ENCODE results near the gene CBLL1. TPM values are rescaled to one million over a fixed set of nuclear protein-coding genes. Genes with fewer than 3 reads are reported as not detected.
A peak's percentile ranks its signal among the peaks of the same experiment; 100 is the strongest.

The CBLL1 gene
- total RNA-seq, 1 donor from 2014 or later: 18.9 TPM

DNA sequence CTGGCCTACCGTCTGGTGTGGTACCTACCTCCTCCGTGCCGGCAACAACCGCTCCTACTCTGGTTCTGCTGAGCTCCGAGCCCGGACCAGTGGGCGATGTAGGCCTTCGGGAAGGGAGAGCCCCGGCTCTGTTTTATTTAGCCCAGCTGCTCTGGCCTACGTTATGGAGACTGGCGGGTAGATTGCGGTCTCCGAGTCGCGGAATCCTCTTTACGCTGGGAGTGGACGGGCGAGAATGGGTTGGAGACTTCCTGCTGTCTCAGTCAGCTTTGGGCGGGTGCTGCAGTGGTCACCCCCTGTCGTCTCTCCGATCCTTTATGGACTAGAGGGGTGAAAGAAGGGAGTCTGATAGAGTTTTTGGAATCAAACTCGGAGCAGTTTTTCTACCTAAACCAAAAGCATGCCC lies 406 bp downstream of the CBLL1 start:
- DNase-seq: no peak

- DNase-seq: peak; percentile 55
These were observed 2.1 kb downstream of the CBLL1 start for GRCh38 chr7:107746006-107746405.

- no peak for DNase-seq
These were observed 7.2 kb downstream of the CBLL1 start for GRCh38 chr7:107751113-107751512.

DNA sequence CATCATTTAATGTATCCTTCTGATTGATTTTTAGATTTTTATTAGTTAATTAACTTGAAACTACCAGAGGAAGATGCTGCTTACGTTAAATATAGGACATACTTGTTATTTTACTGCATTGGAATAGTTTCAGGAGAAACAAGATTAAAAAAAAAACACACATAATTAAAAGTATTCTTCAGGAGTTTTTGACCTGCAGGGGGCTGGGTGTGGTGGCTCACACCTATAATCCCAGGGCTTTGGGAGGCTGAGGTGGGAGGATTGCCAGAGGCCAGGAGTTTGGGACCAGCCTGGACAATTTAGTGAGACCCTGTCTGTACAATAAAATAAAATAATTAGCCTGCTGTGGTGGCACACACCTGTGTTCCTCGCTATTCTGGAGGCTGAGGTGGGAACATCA lies 10.7 kb downstream of the CBLL1 start:
- no peak for DNase-seq

DNA sequence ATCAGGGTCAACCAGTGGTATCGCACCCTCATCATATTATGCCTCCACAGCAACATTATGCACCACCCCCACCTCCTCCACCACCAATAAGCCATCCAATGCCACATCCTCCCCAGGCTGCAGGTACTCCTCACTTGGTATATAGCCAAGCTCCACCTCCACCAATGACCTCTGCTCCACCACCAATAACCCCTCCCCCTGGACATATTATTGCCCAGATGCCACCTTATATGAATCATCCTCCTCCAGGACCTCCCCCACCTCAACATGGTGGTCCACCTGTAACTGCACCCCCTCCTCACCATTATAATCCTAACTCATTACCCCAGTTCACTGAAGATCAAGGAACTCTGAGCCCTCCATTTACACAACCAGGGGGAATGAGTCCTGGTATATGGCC lies 14.7 kb downstream of the CBLL1 start:
- DNase-seq: no peak

DNA sequence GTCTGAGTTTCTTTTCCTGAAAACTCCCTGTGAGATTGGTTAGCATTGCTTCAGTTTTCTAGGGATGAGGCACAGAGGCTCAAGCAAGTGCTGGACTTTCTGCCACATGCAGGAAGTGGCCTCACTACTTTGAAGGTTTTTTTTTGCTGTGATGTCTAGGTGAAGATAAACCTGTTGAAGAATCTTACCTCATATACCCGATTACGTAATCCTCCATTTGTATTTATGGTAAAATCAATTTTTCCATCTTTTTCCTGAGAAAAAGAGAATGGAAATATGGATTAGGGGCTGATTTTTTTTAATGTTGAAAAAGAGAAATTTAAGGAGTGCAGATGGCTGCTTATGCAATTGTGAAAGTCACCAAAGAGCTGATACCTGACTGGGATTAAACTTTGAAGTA lies 23.4 kb downstream of the CBLL1 start:
- DNase-seq: no peak

GRCh38 chr7:107768263-107768662 lies 24.3 kb downstream of the CBLL1 start:
- no peak for DNase-seq

GRCh38 chr7:107773027-107773426 lies 29.1 kb downstream of the CBLL1 start:
- no peak for DNase-seq

- no peak for DNase-seq
These were observed 33.8 kb downstream of the CBLL1 start for GRCh38 chr7:107777702-107778101.

- DNase-seq: no peak
These were observed 34.3 kb downstream of the CBLL1 start for GRCh38 chr7:107778283-107778682.

DNA sequence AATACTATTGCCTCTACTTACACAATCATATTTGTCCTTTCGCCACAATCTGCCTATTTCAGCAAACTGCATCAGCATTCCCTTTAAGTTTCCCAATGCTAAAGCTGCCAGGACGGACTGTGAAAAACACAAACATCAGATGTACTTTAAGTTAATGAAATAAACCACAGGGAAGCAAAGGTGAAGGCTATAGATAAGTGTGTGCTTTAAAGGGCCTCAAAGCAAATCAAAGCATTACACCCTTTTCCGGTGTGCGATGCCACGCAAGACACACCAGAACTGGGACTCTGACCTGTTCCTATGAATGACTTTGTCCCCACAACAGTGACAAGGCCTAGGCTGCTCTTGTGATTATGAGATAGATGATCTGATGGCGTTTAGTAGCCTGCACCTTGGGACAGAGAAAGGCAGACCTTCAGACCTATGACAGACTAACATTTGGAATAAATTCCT lies 35.7 kb downstream of the CBLL1 start:
- DNase-seq: no peak

DNA sequence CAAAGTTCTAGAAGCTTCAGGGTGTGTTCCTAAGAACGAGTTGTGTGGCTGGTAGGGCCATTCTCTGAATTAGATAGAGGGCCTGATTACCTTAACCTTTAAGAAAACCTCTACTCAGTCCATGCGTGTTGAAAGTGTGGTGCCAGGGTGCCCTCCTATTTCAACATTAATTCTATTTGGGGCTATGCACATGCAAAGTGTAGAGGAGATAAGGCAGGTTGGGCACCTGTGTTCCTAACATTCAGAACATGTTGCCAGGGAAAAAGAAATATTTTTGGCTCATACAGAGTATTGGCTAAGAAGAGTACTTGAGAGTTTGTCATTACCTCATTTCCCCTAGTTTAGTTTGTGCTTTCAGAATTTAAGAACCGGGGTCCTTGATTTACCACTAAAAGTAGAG lies 38.4 kb downstream of the CBLL1 start:
- no peak for DNase-seq

DNA sequence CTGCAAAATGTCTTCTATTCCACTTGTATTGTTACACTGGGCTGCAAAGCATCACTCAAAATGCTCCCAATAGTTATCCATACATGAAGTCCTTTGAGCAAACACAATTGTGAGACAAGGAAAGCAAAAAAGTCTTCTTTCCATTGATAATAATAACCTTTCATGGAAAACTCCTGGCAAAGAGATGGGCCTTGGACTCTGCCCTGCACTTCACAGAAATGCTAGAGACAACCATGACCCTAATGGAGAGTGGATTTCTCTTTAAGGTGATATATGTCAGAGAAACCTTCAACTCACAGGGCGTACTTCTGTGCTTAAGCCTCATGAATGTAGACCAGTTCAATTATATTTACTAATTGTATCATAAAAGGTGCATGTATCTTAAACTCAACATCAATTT lies 39.7 kb downstream of the CBLL1 start:
- no peak for DNase-seq

GRCh38 chr7:107785170-107785569 lies 41.2 kb downstream of the CBLL1 start:
- DNase-seq: no peak

DNA sequence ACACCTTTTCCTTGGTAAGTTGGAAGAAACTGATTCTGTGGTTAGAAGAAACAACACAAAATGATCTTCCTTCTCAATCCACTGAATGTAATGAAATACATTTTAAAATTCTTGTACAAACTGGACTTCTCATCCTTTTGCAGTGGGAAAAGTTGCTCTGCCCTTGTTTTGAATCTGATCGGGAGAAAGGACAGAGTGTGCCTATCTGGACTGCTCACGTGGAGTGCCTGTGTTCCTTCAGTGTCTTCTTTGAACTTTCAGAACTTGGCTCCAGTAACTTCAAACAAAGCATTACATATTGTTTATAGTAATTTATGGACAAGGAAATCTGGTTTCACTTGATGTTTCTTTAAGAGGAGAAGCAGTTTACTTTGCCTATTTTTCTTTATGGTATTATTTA lies 42.0 kb downstream of the CBLL1 start:
- no peak for DNase-seq

- no peak for DNase-seq
These were observed 44.3 kb downstream of the CBLL1 start for GRCh38 chr7:107788216-107788615.

DNA sequence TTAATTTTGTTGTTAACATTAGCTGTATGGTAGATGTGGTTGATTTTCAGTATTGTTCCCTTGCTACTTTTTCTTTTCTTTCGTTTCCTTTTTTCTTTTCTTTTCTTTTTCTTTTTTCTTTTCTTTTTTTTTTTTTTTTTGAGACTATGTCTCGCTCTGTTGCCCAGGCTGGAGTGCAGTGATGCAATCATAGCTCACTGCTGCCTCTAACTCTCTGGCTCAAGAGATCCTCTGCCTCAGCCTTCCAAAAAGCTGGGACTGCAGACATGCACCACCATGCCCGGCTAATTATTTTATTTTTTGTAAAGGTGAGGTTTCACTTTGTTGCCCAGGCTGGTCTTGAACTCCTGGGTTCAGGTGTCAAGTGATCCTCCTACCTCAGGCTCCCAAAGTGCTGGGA lies 44.7 kb downstream of the CBLL1 start:
- no peak for DNase-seq

DNA sequence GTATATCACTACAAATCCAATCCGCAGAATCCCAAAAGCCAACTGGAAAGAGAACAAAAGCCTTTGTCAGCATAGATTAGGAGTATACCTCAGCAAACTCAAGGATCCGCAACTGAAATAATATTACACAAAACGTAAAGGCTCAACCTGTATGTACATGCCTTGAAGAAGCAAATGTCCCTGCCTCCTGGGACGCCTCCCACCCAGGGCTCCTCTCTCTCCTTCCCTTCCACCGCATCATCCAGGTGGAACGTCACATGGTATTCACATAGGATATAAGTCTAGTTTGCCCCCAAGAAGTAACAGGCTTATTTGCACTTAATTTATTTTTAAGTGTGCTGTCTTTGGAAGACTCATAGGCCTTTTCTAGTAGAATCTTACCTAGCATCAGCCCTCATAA lies 45.7 kb downstream of the CBLL1 start:
- no peak for DNase-seq

GRCh38 chr7:107792364-107792763 lies 48.4 kb downstream of the CBLL1 start:
- DNase-seq: no peak

- no peak for DNase-seq
These were observed 55.8 kb downstream of the CBLL1 start for GRCh38 chr7:107799647-107800264.

DNA sequence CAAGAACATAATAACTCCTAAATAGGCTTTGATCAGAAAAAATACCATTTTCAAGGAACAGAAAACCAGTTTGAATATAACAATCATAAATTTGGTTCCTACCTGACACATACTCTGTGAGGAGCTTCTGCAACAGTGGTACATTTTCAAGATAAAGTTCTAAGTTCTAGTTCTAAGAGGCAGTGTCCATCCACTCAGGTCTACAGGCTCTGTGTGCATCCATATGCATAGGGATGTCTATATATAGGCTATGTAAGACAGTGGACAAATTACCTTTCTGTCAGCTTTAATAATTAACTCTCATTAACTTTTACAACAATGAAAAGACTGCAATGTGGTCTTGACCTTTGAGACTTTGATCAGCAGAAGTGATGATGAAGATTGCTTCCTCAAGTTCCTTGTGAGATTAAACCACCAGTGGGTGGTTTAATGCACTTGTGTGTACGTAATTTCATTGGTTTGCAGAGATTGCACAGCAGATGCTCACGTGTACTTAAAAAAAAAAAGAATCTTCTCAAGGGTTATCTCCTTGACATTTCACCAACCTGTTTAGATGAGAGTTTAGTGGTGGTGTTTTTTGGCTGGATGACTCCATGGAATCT lies 59.2 kb downstream of the CBLL1 start, which contains the start of gene SLC26A3:
Gene SLC26A3, minus strand, starts transcription at position 215 of the 602 bp plus-strand sequence. CDS start 8,714 bp downstream, outside the sequence.
- DNase-seq: no peak

DNA sequence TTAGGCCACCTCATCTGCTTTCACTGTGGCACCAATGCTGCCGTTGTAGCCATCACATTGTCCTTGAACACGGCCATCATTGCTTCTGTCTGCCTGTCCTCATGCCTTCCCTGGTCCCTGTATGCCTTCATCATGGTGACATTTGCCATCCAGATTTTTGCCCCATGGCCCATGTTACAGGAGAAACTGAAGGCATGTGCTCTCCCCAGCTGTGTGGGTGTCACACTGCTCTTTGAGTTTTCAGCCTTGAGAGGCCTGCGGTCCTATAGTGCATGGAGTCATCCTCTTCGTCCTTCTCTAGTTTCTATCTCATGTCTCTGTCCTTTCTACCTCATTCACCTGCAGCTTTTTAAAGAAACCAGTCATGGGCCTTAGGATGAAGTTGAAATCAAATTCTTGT lies 65.2 kb downstream of the CBLL1 start:
- DNase-seq: no peak

GRCh38 chr7:107810626-107811025 lies 66.7 kb downstream of the CBLL1 start:
- no peak for DNase-seq

All from dermis blood vessel endothelial cell (primary cell).